Stomach (tissue), 4 donors: Measurements from ENCODE around the gene ABCG5.

Experiments
- CTCF ChIP-seq, 7 experiments: fragments of 450-650 bp in 4 of 7; fragments of 200-600 bp in 3 of 7; sonication (generic) in 3 of 7; IDR thresholded peaks; one replicate each; pipeline ENCODE4 v1.5.1; 2016 to 2019; ENCODE audit warnings: antibody characterized with exemption in 7 of 7, control low read depth in 2 of 7, mild to moderate bottlenecking in 1 of 7
- EP300 ChIP-seq: sonication (generic); formaldehyde crosslinking; IDR thresholded peaks from one replicate; pipeline ENCODE4 v1.6.1; 2017; ENCODE audit warnings: antibody characterized with exemption
- POLR2A ChIP-seq, 4 donors: fragments of 450-650 bp; IDR thresholded peaks; one replicate each; pipeline ENCODE4 v1.6.1; 2016; ENCODE audit warnings: antibody characterized with exemption in 4 of 4, control low read depth in 2 of 4, mild to moderate bottlenecking in 1 of 4, moderate library complexity in 1 of 4
- POLR2AphosphoS5 ChIP-seq, 3 donors: sonication (generic); formaldehyde crosslinking; IDR thresholded peaks; one replicate each; pipeline ENCODE4 v1.6.1; 2016; ENCODE audit warnings: antibody characterized with exemption in 3 of 3

- no peak for TF ChIP-seq CTCF (IDR thresholded peaks at IDR 0.05)
- TF ChIP-seq EP300: no peak
- TF ChIP-seq POLR2AphosphoS5 (IDR thresholded peaks at IDR 0.05): no peak
- TF ChIP-seq POLR2A (IDR thresholded peaks at IDR 0.05): no peak
Measured at GRCh38 chr2:43845181-43845580, 6.5 kb upstream of the ABCG5 start.
